ENCODE results near the gene KDM4B. TPM values are rescaled to one million over a fixed set of nuclear protein-coding genes. Genes with fewer than 3 reads are reported as not detected.

The KDM4B gene
- total and polyA plus RNA-seq, 2 donors (not counting 1 experiment from before 2014, with no cell fraction given): 75.5 to 205 TPM

GRCh38 chr19:5125376-5125775 lies 156.5 kb downstream of the KDM4B start:
- Mint-ChIP-seq H3K9me3 (ENCODE audit: insufficient read depth) (no peaks in the 10 kb centered on the region), H3K27me3 (no peaks in the 10 kb centered on the region), H3K4me1 (peaks cover 78% of the 10 kb centered on the region), H3K27ac (peak overlapping the region; percentile 59), H3K4me3 (no peak overlapping the region)
- ATAC-seq (ENCODE audit: low read depth) (no peak), DNase-seq (no peak)
- peaks cover 74 to 78% of the 10 kb centered on the region in 2 donors for H3K4me1 ChIP-seq (ENCODE audit: control insufficient read depth in 2 of 2, insufficient read depth in 2 of 2, low read length in 2 of 2)
- POLR2A ChIA-PET: interaction anchor here (1.1 kb wide), 1 partner anchor 29 kb away, joined by 9 read pairs; no protein-coding TSS in a partner anchor
- CTCF ChIA-PET: interaction anchor here (0.8 to 2.6 kb wide), 2 partner anchors 9 to 73 kb away, joined by 3 to 10 read pairs; no protein-coding TSS in a partner anchor
- no peaks in the 10 kb centered on the region for H3K27me3 ChIP-seq (replicated peaks in 1 of 4; ENCODE audit: control extremely low read depth in 1 of 4, control insufficient read depth in 3 of 4, insufficient read depth in 4 of 4, low read length in 3 of 4)
- 74% methylated on average over 12 of the region's 17 CpGs for WGBS (ENCODE audit: insufficient coverage)
- H3K4me3 ChIP-seq (ENCODE audit: control extremely low read depth in 1 of 5, extremely low read depth in 1 of 5, insufficient read depth in 1 of 5, low read depth in 2 of 5, low read length in 4 of 5): no peak overlapping the region
- TF ChIP-seq CTCF (IDR thresholded peaks at IDR 0.05) (no peak), EZH2 (IDR thresholded peaks at IDR 0.05; ENCODE audit: borderline replicate concordance, insufficient read depth, low read depth, low read length, poor library complexity, severe bottlenecking) (no peak)
- H3K4me2 ChIP-seq (replicated peaks; ENCODE audit: low read depth, low read length, poor library complexity, severe bottlenecking): peak overlapping the region; percentile 99
- peaks cover 13% of the 10 kb centered on the region for H3K79me2 ChIP-seq (ENCODE audit: control insufficient read depth, insufficient read depth, low read length)
- intact Hi-C loops (cut with micrococcal nuclease): no loop called here
- H4K20me1 ChIP-seq (ENCODE audit: control insufficient read depth, insufficient read depth, low read length, poor library complexity, severe bottlenecking): no peaks in the 10 kb centered on the region
- peaks cover 0 to 6% (median 0%) of the 10 kb centered on the region in 3 donors for H3K9me3 ChIP-seq (ENCODE audit: control extremely low read depth in 1 of 3, control insufficient read depth in 2 of 3, insufficient read depth in 1 of 3, low read length in 2 of 3)
- H3K9ac ChIP-seq (ENCODE audit: low read length): no peak overlapping the region
- no peak overlapping the region for H2AFZ ChIP-seq (ENCODE audit: insufficient read depth, low read depth, low read length, poor library complexity, severe bottlenecking)
- peak overlapping the region; percentile 100 for H3K27ac ChIP-seq (ENCODE audit: low read length in 2 of 2)
- peaks cover 0 to 6% of the 10 kb centered on the region in 2 experiments for H3K36me3 ChIP-seq (replicated peaks in 1 of 2; ENCODE audit: control extremely low read depth in 1 of 2, control insufficient read depth in 1 of 2, extremely low read depth in 1 of 2, insufficient read depth in 2 of 2, low read length in 1 of 2)

- POLR2A ChIA-PET: interaction anchor here (1.1 kb wide), 1 partner anchor 28 kb away, joined by 9 read pairs; no protein-coding TSS in a partner anchor
- Histone ChIP-seq H3K9me3 (ENCODE audit: control extremely low read depth in 1 of 3, control insufficient read depth in 2 of 3, insufficient read depth in 1 of 3, low read length in 2 of 3) (peaks cover 0 to 6% (median 0%) of the 10 kb centered on the region in 3 donors), H3K4me3 (ENCODE audit: control extremely low read depth in 1 of 5, extremely low read depth in 1 of 5, insufficient read depth in 1 of 5, low read depth in 2 of 5, low read length in 4 of 5) (no peak overlapping the region), H3K4me1 (ENCODE audit: control insufficient read depth in 2 of 2, insufficient read depth in 2 of 2, low read length in 2 of 2) (peaks cover 71 to 77% of the 10 kb centered on the region in 2 donors), H3K4me2 (replicated peaks; ENCODE audit: low read depth, low read length, poor library complexity, severe bottlenecking) (peak overlapping the region; percentile 99), H2AFZ (ENCODE audit: insufficient read depth, low read depth, low read length, poor library complexity, severe bottlenecking) (no peak overlapping the region), H4K20me1 (ENCODE audit: control insufficient read depth, insufficient read depth, low read length, poor library complexity, severe bottlenecking) (no peaks in the 10 kb centered on the region), H3K27ac (ENCODE audit: low read length in 2 of 2) (peak overlapping the region; percentile 100), H3K36me3 (replicated peaks in 1 of 2; ENCODE audit: control extremely low read depth in 1 of 2, control insufficient read depth in 1 of 2, extremely low read depth in 1 of 2, insufficient read depth in 2 of 2, low read length in 1 of 2) (peaks cover 0 to under 1% of the 10 kb centered on the region in 2 experiments), H3K27me3 (replicated peaks in 1 of 4; ENCODE audit: control extremely low read depth in 1 of 4, control insufficient read depth in 3 of 4, insufficient read depth in 4 of 4, low read length in 3 of 4) (no peaks in the 10 kb centered on the region), H3K9ac (ENCODE audit: low read length) (peak overlapping the region; percentile 21), H3K79me2 (ENCODE audit: control insufficient read depth, insufficient read depth, low read length) (peaks cover 13% of the 10 kb centered on the region)
- peak overlapping the region; percentile 97 for H3K27ac Mint-ChIP-seq
- DNase-seq (peak; percentile 58), ATAC-seq (ENCODE audit: low read depth) (no peak)
- peak overlapping the region; percentile 32 for H3K4me3 Mint-ChIP-seq
- intact Hi-C loops (cut with micrococcal nuclease): no loop called here
- CTCF ChIA-PET: interaction anchor here (2.4 to 2.6 kb wide), 2 partner anchors 13 to 73 kb away, joined by 10 to 14 read pairs; no protein-coding TSS in a partner anchor
- no peak for TF ChIP-seq EZH2 (IDR thresholded peaks at IDR 0.05; ENCODE audit: borderline replicate concordance, insufficient read depth, low read depth, low read length, poor library complexity, severe bottlenecking)
- no peak for TF ChIP-seq CTCF (IDR thresholded peaks at IDR 0.05)
- no peaks in the 10 kb centered on the region for H3K27me3 Mint-ChIP-seq
- 45% methylated on average over 20 of the region's 21 CpGs for WGBS (ENCODE audit: insufficient coverage)
- H3K4me1 Mint-ChIP-seq: peaks cover 81% of the 10 kb centered on the region
- no peaks in the 10 kb centered on the region for H3K9me3 Mint-ChIP-seq (ENCODE audit: insufficient read depth)
These were observed 157.0 kb downstream of the KDM4B start for GRCh38 chr19:5125797-5126497.

Data from B cell (primary cell).